IPS DF 4.7 (cell line): ENCODE results near the gene DHRS12.

Experiments used
- DNase-seq: peaks from one replicate; pipeline ENCODE4 v3.0.0-alpha.2; 2013; ENCODE audit warnings: low spot score; ENCODE audit errors: extremely low read depth

Gene DHRS12

DNA sequence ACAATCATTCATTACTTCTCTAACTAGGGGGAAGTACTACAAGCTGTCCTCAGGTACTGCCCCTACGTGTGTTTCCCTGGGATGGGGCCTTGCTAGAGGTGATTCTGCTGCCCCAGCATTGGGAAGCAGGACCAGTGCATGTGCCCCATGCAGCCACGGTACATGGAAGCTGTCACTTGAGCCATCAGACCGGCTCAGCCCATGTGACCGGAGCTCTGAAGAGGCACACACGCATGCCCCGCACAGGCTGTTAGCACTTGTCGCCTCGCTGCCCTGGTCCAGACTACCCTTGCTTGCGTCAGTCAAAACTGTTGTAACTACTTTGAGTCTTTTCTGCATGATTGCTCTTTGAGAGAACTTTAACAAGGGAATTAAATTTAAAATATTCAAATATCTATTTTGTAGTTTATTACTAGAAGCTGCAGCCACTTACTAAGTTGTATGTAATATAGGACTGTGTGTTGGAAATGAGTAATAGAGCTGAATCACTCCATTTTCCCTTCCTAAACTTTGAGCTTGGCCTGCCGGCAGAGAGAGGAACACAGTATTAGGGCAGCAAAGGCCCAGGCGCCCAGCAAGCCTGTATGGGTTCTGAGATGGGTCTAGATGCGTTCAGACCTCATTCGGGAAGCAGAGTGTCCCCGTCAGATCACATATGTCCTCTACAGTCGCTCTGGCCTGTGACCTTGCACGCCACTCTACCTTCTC lies 42.2 kb downstream of the DHRS12 start:
- no peak for DNase-seq

- DNase-seq, result no peak
Measured at GRCh38 chr13:51760592-51760991, 43.4 kb downstream of the DHRS12 start.

DNA sequence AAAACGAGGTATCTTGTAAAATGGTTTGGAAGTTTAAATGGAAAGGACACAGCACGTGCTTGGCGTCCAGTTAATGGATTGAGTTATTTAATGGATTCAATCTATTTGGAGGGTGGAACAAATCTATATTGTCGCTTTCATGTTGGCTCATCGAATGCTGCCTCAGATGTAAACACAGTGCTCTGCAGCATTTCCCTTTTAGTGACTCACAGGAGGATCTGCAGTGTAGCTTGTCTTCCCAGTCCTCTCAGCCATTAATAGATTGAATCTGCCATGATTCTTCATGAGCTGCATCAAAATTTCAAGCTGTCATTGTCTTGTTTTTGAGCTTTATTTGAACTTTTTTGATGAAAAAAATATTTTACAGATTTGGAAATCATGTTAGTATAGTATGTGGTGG lies 44.7 kb downstream of the DHRS12 start:
- no peak for DNase-seq

- no peak for DNase-seq
Measured at GRCh38 chr13:51758691-51759090, 45.3 kb downstream of the DHRS12 start.

GRCh38 chr13:51756651-51757050 lies 47.3 kb downstream of the DHRS12 start:
- no peak for DNase-seq

- no peak for DNase-seq
Measured at GRCh38 chr13:51747438-51748434, 56.2 kb downstream of the DHRS12 start.

DNA sequence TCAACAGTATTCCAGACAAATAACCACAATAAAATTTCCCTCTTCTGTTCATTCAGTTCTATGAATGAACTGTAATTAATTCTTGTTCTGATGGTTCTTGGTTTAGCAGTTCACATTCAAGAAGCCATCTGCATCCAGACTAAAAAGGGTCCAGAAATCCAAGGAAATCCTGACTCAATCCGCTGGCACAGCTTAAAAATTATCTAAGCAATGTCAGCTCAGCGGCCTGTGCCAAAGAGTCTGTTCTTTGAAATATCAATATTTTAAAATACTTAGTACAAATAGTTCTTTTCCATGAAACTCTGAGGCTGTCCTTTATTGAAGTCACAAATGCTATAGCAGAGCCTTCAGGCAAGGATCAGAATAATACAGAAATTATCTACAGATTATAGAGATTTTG lies 57.2 kb downstream of the DHRS12 start:
- no peak for DNase-seq

- DNase-seq, result no peak
Measured at GRCh38 chr13:51745243-51745642, 58.7 kb downstream of the DHRS12 start.

DNA sequence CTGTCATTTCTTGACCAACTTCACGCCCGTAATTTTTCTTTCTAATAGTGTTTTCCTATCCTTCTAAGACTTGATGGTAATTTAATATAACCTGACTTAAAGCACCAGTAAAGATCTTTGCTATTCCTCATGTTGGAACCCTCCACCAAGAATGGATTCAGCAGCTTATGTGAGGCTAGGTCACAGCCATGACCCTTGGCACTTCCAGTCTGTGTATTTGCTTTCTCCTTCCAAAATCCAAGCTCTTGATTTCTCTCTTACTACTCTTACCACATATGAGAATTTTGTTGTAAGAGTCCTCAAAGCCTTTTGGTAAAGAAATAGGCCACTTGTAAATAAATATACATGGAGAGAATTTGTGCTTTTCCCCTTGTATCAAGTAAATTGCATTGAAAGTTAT lies 61.4 kb downstream of the DHRS12 start:
- no peak for DNase-seq

- no peak for DNase-seq
Measured at GRCh38 chr13:51742031-51742430, 61.9 kb downstream of the DHRS12 start.

DNA sequence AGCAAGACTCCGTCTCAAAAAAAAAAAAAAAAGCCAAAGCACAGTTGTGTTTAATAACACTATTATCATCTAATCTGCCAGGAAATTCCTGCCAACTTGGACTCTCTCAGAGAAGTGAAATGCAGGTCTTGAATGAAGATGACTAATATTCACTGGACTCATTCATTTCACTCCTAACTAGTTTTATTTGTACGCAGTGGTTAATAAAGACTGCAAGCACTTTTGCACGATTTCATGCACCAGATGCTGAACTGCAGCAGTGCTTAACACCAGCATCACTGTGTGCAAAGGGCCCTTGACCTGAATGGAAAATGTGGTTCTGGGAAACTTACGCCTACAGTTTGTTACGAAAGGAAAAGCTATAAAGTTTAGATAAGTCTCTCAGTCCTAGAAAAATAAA lies 63.3 kb downstream of the DHRS12 start:
- no peak for DNase-seq

DNA sequence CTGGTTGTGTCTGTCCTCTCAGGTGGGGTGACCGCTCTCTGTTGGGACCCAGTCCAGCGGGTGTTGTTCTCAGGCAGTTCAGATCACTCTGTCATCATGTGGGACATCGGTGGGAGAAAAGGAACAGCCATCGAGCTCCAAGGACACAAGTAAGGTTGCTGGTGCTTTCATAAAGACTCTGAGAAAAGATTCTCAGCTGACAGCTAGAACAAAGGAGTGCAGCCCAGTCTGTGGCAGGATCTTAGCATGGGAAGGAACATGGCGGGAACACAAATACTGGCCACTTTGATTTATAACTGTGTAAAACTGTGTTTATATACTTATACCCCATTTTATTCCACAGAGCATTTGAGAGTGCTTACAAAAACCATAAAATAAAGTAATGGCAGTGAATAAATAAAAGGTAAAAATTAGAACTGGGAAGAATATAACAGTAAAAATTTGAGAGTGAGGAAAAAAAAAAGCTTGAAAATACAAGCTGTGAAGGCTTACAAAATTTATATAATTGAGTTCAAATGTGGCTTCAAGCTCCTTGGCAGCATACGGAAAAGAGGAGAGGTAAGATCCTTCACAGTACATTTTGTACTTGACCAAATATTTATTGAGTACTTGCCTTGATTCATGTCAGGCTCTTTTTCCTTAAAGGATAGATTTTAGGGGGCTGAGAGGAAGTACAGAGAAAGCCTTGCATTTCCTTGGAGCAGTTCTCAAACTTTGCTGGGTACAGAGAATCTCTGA lies 64.8 kb downstream of the DHRS12 start:
- DNase-seq, result no peak

DNA sequence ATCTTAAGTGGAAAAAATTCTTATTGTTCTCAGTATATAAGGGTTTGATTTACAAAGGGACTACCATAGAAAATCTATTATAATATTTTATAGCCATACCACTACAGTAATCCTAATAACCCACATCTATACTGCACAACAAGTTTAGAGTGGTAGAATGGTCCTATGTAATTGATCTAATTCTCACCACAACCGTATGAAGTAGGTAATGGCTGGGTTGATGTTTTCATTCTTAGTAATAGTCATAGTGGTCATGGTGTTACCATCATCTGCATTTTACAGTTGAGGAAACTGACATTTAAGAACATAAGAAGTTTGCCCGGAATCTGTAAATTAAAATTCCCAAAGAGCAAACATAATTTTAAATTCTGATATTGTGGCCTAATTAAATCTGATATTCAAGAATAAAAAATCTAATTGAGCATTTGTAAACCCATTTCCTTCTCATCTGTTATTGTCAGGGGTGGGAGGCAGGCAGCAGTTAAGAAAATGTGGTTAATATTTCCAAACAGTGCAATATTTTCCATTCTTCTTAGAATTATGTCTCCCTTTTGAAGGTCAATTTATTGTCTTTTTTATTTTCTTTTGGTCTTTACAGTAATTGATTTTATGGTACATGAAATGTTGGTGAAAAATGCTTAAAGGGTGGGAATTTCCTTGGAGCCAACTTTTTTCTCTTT lies 65.6 kb downstream of the DHRS12 start:
- DNase-seq, result no peak

GRCh38 chr13:51737609-51738008 lies 66.4 kb downstream of the DHRS12 start:
- no peak for DNase-seq

GRCh38 chr13:51734786-51735185 lies 69.2 kb downstream of the DHRS12 start:
- no peak for DNase-seq

- no peak for DNase-seq
Measured at GRCh38 chr13:51733374-51734298, 70.3 kb downstream of the DHRS12 start.

- DNase-seq, result no peak
Measured at GRCh38 chr13:51731759-51732158, 72.2 kb downstream of the DHRS12 start.

- DNase-seq, result no peak
Measured at GRCh38 chr13:51730927-51731326, 73.0 kb downstream of the DHRS12 start.

- DNase-seq, result no peak
Measured at GRCh38 chr13:51729866-51730553, 74.0 kb downstream of the DHRS12 start.

- no peak for DNase-seq
Measured at GRCh38 chr13:51728972-51729371, 75.0 kb downstream of the DHRS12 start.
